Left ventricle myocardium inferior (tissue), 1 donor: ENCODE data around the gene RSPH1. TPM values are rescaled to one million over a fixed set of nuclear protein-coding genes. Genes with fewer than 3 reads are reported as not detected.

Experiments
- DNase-seq: peaks from one replicate; pipeline ENCODE4 v3.0.0-alpha.2; 2020
- H3K27ac ChIP-seq: fragments of 200-600 bp; replicated peaks from 2 replicates; pipeline ENCODE4 v1.8.0; 2021
- H3K27me3 ChIP-seq: fragments of 200-600 bp; 2 replicates; pipeline ENCODE4 v1.8.0; 2021; ENCODE audit warnings: low read depth
- H3K36me3 ChIP-seq: fragments of 200-600 bp; 2 replicates; pipeline ENCODE4 v1.8.0; 2021
- H3K4me1 ChIP-seq: fragments of 200-600 bp; 2 replicates; pipeline ENCODE4 v1.8.0; 2021
- H3K4me3 ChIP-seq: fragments of 200-600 bp; 2 replicates; pipeline ENCODE4 v1.8.0; 2021; ENCODE audit warnings: mild to moderate bottlenecking, moderate library complexity
- H3K9me3 ChIP-seq: fragments of 200-600 bp; replicated peaks from 2 replicates; pipeline ENCODE4 v1.8.0; 2021
- CTCF ChIP-seq: fragments of 200-600 bp; IDR thresholded peaks from 2 replicates; pipeline ENCODE4 v1.8.0; 2021; ENCODE audit warnings: antibody characterized with exemption, mild to moderate bottlenecking, borderline replicate concordance
- intact Hi-C: fragments of 100-400 bp; cut with micrococcal nuclease; formaldehyde crosslinking; loops from one replicate; pipeline ENCODE4 v1.11.0; 2022
- total RNA-seq: library from RNA; stranded (reverse); fragmentation: NEBNext Ultra II Directional; extraction: Animal tissue kit (Norgen Biotek cat#: 25700); gene quantifications from one replicate; pipeline ENCODE4 v1.2.1, GENCODE V29; 2021
- donor health status: DM: no; HTN: yes; CAD: no; lungs with severe emphysema.

RSPH1 gene
- total RNA-seq, 1 donor from 2014 or later = not detected

- TF ChIP-seq CTCF = no peak
- intact Hi-C loops = no loop called here
- Histone ChIP-seq H3K27ac (no peak overlapping the region), H3K9me3 (no peaks in the 10 kb centered on the region), H3K36me3 (no peaks in the 10 kb centered on the region), H3K27me3 (no peaks in the 10 kb centered on the region), H3K4me3 (peak overlapping the region; percentile 86), H3K4me1 (peaks cover 15% of the 10 kb centered on the region)
- no peak for DNase-seq
Measured at GRCh38 chr21:42495765-42496119, 282 bp downstream of the RSPH1 start.

GRCh38 chr21:42495027-42495426, 997 bp downstream of the RSPH1 start:
- no peak overlapping the region for H3K27ac ChIP-seq
- H3K9me3 ChIP-seq = no peaks in the 10 kb centered on the region
- H3K27me3 ChIP-seq = no peaks in the 10 kb centered on the region
- intact Hi-C loops = no loop called here
- H3K4me3 ChIP-seq = no peak overlapping the region
- no peak for TF ChIP-seq CTCF
- peaks cover 15% of the 10 kb centered on the region for H3K4me1 ChIP-seq
- H3K36me3 ChIP-seq = no peaks in the 10 kb centered on the region
- no peak for DNase-seq

- Histone ChIP-seq H3K27ac (no peak overlapping the region), H3K36me3 (no peaks in the 10 kb centered on the region), H3K4me1 (peaks cover 15% of the 10 kb centered on the region), H3K27me3 (peaks cover 5% of the 10 kb centered on the region), H3K4me3 (no peak overlapping the region), H3K9me3 (no peaks in the 10 kb centered on the region)
- TF ChIP-seq CTCF = no peak
- no peak for DNase-seq
- intact Hi-C loops = no loop called here
Measured at GRCh38 chr21:42493109-42494060, 2.6 kb downstream of the RSPH1 start.

GRCh38 chr21:42492201-42492600, 3.8 kb downstream of the RSPH1 start:
- Histone ChIP-seq H3K27ac (no peak overlapping the region), H3K36me3 (no peaks in the 10 kb centered on the region), H3K4me1 (peaks cover 15% of the 10 kb centered on the region), H3K27me3 (peaks cover 12% of the 10 kb centered on the region), H3K4me3 (no peak overlapping the region), H3K9me3 (no peaks in the 10 kb centered on the region)
- TF ChIP-seq CTCF = no peak
- DNase-seq = no peak
- intact Hi-C loops = no loop called here

GRCh38 chr21:42491328-42491727, 4.7 kb downstream of the RSPH1 start:
- Histone ChIP-seq H3K36me3 (no peaks in the 10 kb centered on the region), H3K27ac (no peak overlapping the region), H3K27me3 (peaks cover 21% of the 10 kb centered on the region), H3K9me3 (no peaks in the 10 kb centered on the region), H3K4me3 (no peak overlapping the region), H3K4me1 (peaks cover 7% of the 10 kb centered on the region)
- no peak for DNase-seq
- TF ChIP-seq CTCF = no peak
- intact Hi-C loops = no loop called here
